Measurements from ENCODE around the gene PLEKHF1.

The PLEKHF1 gene

GRCh38 chr19:29664753-29665214, 477 bp upstream of the PLEKHF1 start:
- TF ChIP-seq, protein P1, sequence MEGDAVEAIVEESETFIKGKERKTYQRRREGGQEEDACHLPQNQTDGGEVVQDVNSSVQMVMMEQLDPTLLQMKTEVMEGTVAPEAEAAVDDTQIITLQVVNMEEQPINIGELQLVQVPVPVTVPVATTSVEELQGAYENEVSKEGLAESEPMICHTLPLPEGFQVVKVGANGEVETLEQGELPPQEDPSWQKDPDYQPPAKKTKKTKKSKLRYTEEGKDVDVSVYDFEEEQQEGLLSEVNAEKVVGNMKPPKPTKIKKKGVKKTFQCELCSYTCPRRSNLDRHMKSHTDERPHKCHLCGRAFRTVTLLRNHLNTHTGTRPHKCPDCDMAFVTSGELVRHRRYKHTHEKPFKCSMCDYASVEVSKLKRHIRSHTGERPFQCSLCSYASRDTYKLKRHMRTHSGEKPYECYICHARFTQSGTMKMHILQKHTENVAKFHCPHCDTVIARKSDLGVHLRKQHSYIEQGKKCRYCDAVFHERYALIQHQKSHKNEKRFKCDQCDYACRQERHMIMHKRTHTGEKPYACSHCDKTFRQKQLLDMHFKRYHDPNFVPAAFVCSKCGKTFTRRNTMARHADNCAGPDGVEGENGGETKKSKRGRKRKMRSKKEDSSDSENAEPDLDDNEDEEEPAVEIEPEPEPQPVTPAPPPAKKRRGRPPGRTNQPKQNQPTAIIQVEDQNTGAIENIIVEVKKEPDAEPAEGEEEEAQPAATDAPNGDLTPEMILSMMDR (IDR thresholded peaks at IDR 0.05; ENCODE audit: low read depth, low read length, missing control alignments) = peak; percentile 3
- DNase-seq = no peak
- no peak overlapping the region for H3K27ac ChIP-seq
- in situ Hi-C loops (cut with HindIII; ENCODE audit: low pct_ligation_motif_present, low sequenced_read_pairs) = no loop called here
- H3K4me3 ChIP-seq (ENCODE audit: low read depth, low read length) = peak overlapping the region; percentile 49
- H3K36me3 ChIP-seq (replicated peaks) = no peaks in the 10 kb centered on the region
- H3K27me3 ChIP-seq (replicated peaks) = no peaks in the 10 kb centered on the region

- Histone ChIP-seq H3K36me3 (replicated peaks) (no peaks in the 10 kb centered on the region), H3K4me3 (ENCODE audit: low read depth, low read length) (peak overlapping the region; percentile 79), H3K27me3 (replicated peaks) (no peaks in the 10 kb centered on the region), H3K27ac (peak overlapping the region; percentile 26)
- TF ChIP-seq, protein P1 (IDR thresholded peaks at IDR 0.05; ENCODE audit: low read depth, low read length, missing control alignments) = no peak
- DNase-seq = peak; percentile 11
- in situ Hi-C loops (cut with HindIII; ENCODE audit: low pct_ligation_motif_present, low sequenced_read_pairs) = no loop called here
Measured at GRCh38 chr19:29665826-29666577, 741 bp downstream of the PLEKHF1 start.

DNA sequence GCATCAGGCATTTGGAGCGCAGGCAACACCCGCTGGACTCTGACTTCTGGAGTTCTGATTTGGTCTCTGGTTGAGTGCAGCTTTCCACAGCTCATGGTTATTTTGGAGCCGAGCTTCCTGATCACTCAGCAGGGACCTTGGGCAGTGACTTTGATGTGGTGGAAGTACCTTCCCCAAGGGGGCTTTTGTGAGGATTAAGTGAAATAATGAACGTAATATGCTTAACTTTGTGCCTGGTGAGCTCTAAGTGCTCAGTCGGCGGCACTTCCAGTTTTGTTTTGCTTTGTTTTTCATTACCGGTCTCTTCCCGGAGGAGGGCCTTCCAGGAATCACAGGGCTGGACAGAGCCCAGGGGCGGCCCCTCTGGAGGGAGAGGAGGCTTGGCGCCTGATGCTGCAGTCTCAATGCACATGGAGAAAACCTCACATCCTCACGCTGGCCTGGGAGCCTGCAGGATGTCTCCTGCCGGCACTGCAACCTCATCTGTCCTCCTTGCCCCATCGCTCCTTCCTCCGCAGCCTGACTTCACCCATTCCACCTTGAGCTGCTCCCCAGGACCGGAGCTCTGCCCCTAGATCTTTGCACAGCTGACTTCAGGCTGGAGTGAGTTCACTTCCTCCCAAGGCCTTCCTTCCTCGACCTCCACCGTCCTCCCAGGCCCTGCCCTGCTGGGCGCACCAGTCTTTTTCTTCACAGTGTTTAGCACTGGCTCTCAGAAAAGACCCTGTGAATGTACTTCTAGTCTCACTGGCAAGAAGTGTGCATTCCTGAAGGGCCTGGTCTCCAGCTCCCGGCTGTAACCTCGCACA, 1.5 kb downstream of the PLEKHF1 start:
- H3K27ac ChIP-seq = peak overlapping the region; percentile 26
- TF ChIP-seq, protein P1 (IDR thresholded peaks at IDR 0.05; ENCODE audit: low read depth, low read length, missing control alignments) = no peak
- in situ Hi-C loops (cut with HindIII; ENCODE audit: low pct_ligation_motif_present, low sequenced_read_pairs) = no loop called here
- H3K27me3 ChIP-seq (replicated peaks) = no peaks in the 10 kb centered on the region
- H3K36me3 ChIP-seq (replicated peaks) = no peaks in the 10 kb centered on the region
- peak; percentile 54 for DNase-seq
- peak overlapping the region; percentile 79 for H3K4me3 ChIP-seq (ENCODE audit: low read depth, low read length)

- DNase-seq = no peak
- Histone ChIP-seq H3K27me3 (replicated peaks) (no peaks in the 10 kb centered on the region), H3K27ac (no peak overlapping the region), H3K4me3 (ENCODE audit: low read depth, low read length) (no peak overlapping the region), H3K36me3 (replicated peaks) (no peaks in the 10 kb centered on the region)
- TF ChIP-seq, protein P1 (IDR thresholded peaks at IDR 0.05; ENCODE audit: low read depth, low read length, missing control alignments) = no peak
- in situ Hi-C loops (cut with HindIII; ENCODE audit: low pct_ligation_motif_present, low sequenced_read_pairs) = no loop called here
Measured at GRCh38 chr19:29667387-29667783, 2.1 kb downstream of the PLEKHF1 start.

DNA sequence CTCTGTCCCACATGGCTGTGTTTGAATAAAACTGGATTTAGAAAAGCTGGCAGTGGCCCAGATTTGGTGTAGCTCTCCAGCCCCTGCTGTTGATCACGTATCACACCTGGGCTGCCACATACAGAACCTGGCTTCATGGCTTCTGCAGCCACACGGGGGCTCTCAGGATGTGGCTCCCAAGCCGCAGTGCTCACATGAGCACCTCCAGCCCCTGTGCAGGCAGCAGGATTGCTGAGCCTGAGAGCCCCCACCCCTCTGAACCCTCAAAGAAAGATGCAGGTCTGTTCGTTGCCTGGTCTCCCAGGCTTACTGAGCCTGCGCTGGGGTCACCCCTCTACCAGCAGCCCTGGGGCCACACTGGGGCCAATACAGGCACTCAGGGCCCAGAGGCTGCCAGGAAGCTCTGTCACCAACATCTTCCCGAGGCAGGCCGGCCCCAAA, 2.7 kb downstream of the PLEKHF1 start:
- TF ChIP-seq, protein P1 (IDR thresholded peaks at IDR 0.05; ENCODE audit: low read depth, low read length, missing control alignments) = no peak
- in situ Hi-C loops (cut with HindIII; ENCODE audit: low pct_ligation_motif_present, low sequenced_read_pairs) = no loop called here
- no peak for DNase-seq
- Histone ChIP-seq H3K4me3 (ENCODE audit: low read depth, low read length) (no peak overlapping the region), H3K27ac (no peak overlapping the region), H3K36me3 (replicated peaks) (no peaks in the 10 kb centered on the region), H3K27me3 (replicated peaks) (no peaks in the 10 kb centered on the region)

All from brain microvascular endothelial cell (primary cell).